Breast epithelium (tissue), 4 donors: Measurements from ENCODE around the gene CXCR6. TPM values are rescaled to one million over a fixed set of nuclear protein-coding genes. Genes with fewer than 3 reads are reported as not detected.

Source experiments
- DNase-seq, 2 donors: peaks; one replicate each; pipeline ENCODE4 v3.0.0-alpha.2; 2019; ENCODE audit warnings: low spot score in 2 of 2
- H3K27ac ChIP-seq, 2 donors: fragments of 200-600 bp; sonication (generic) in 1 of 2; one replicate each; pipeline ENCODE4 v1.5.1; 2016 to 2019; ENCODE audit warnings: mild to moderate bottlenecking in 1 of 2
- H3K27me3 ChIP-seq, 2 donors: fragments of 200-600 bp; sonication (generic) in 1 of 2; one replicate each; pipeline versions ENCODE4 v1.5.1 to v1.6.0; 2017 to 2019; ENCODE audit warnings: control low read depth in 1 of 2, mild to moderate bottlenecking in 1 of 2
- H3K36me3 ChIP-seq: fragments of 200-600 bp; one replicate; pipeline ENCODE4 v1.5.1; 2019
- H3K4me1 ChIP-seq, 2 donors: fragments of 200-600 bp; sonication (generic); one replicate each; pipeline ENCODE4 v1.5.1; 2016 to 2019; ENCODE audit warnings: control low read depth in 1 of 2
- H3K4me3 ChIP-seq, 3 donors: fragments of 200-600 bp; sonication (generic); 1 replicate in 2 of 3; 2 replicates in 1 of 3; pipeline ENCODE4 v1.5.1; 2016 to 2019; ENCODE audit warnings: mild to moderate bottlenecking in 3 of 3, moderate library complexity in 2 of 3
- H3K9me3 ChIP-seq, 2 donors: fragments of 200-600 bp; sonication (generic) in 1 of 2; one replicate each; pipeline ENCODE4 v1.5.1; 2016 to 2019; ENCODE audit warnings: control low read depth in 1 of 2
- CTCF ChIP-seq, 3 donors: fragments of 450-650 bp; IDR thresholded peaks; one replicate each; pipeline ENCODE4 v1.5.1; 2016 to 2017; ENCODE audit warnings: antibody characterized with exemption in 3 of 3, mild to moderate bottlenecking in 3 of 3, moderate library complexity in 3 of 3
- POLR2A ChIP-seq: fragments of 450-650 bp; IDR thresholded peaks from one replicate; pipeline ENCODE4 v1.6.1; 2016; ENCODE audit warnings: antibody characterized with exemption, mild to moderate bottlenecking, moderate library complexity
- POLR2AphosphoS5 ChIP-seq, 3 donors: sonication (generic); formaldehyde crosslinking; IDR thresholded peaks; one replicate each; pipeline ENCODE4 v1.6.1; 2017; ENCODE audit warnings: antibody characterized with exemption in 3 of 3
- intact Hi-C: fragments of 100-400 bp; cut with DNase I; formaldehyde crosslinking; loops from one replicate; pipeline ENCODE4 v1.15.1; 2023; ENCODE audit warnings: low total_unique reads
- total RNA-seq, 3 donors: library from RNA; depleted of rRNA; stranded (reverse); fragments of >200 nt; gene quantifications; one replicate each; pipeline ENCODE4 v1.1.0, GENCODE V29; 2016

CXCR6 gene
- total RNA-seq, 3 donors from 2014 or later, result 0.64 to 4.5 (median 4.3) TPM

GRCh38 chr3:45905755-45906154, 37.5 kb upstream of the CXCR6 start:
- Histone ChIP-seq H3K4me3 (no peak overlapping the region), H3K27ac (no peak overlapping the region), H3K9me3 (no peaks in the 10 kb centered on the region), H3K27me3 (no peaks in the 10 kb centered on the region), H3K36me3 (no peaks in the 10 kb centered on the region), H3K4me1 (no peaks in the 10 kb centered on the region)
- TF ChIP-seq CTCF (IDR thresholded peaks at IDR 0.05) (no peak), POLR2AphosphoS5 (IDR thresholded peaks at IDR 0.05) (no peak), POLR2A (no peak)
- intact Hi-C loops, result no loop called here
- no peak for DNase-seq

GRCh38 chr3:45906681-45907407, 36.4 kb upstream of the CXCR6 start:
- TF ChIP-seq POLR2AphosphoS5 (IDR thresholded peaks at IDR 0.05) (no peak), POLR2A (no peak), CTCF (IDR thresholded peaks at IDR 0.05) (no peak)

GRCh38 chr3:45907769-45908705, 35.2 kb upstream of the CXCR6 start:
- no peaks in the 10 kb centered on the region for H3K36me3 ChIP-seq
- intact Hi-C loops, result no loop called here
- DNase-seq, result no peak
- no peaks in the 10 kb centered on the region for H3K4me1 ChIP-seq
- H3K4me3 ChIP-seq, result no peak overlapping the region
- no peaks in the 10 kb centered on the region for H3K27me3 ChIP-seq
- H3K9me3 ChIP-seq, result no peaks in the 10 kb centered on the region
- no peak overlapping the region for H3K27ac ChIP-seq
- TF ChIP-seq POLR2A, result no peak
- TF ChIP-seq POLR2AphosphoS5 (IDR thresholded peaks at IDR 0.05), result no peak

More at GRCh38 chr3:45906681-45907407, 36.4 kb upstream of the CXCR6 start:
- no peaks in the 10 kb centered on the region for H3K27me3 ChIP-seq
- intact Hi-C loops, result no loop called here
- no peak for DNase-seq
- no peaks in the 10 kb centered on the region for H3K36me3 ChIP-seq
- no peaks in the 10 kb centered on the region for H3K9me3 ChIP-seq
- no peaks in the 10 kb centered on the region for H3K4me1 ChIP-seq
- no peak overlapping the region for H3K27ac ChIP-seq
- H3K4me3 ChIP-seq, result no peak overlapping the region

GRCh38 chr3:45908761-45909160, 34.5 kb upstream of the CXCR6 start:
- no peaks in the 10 kb centered on the region for H3K27me3 ChIP-seq
- no peak overlapping the region for H3K27ac ChIP-seq
- no peak for TF ChIP-seq CTCF (IDR thresholded peaks at IDR 0.05)
- no peak for TF ChIP-seq POLR2AphosphoS5 (IDR thresholded peaks at IDR 0.05)
- TF ChIP-seq POLR2A, result no peak
- intact Hi-C loops, result no loop called here
- no peaks in the 10 kb centered on the region for H3K9me3 ChIP-seq
- no peak for DNase-seq
- H3K36me3 ChIP-seq, result no peaks in the 10 kb centered on the region
- H3K4me3 ChIP-seq, result no peak overlapping the region
- no peaks in the 10 kb centered on the region for H3K4me1 ChIP-seq

- H3K9me3 ChIP-seq, result no peaks in the 10 kb centered on the region
- TF ChIP-seq POLR2A, result no peak
- no peak for TF ChIP-seq CTCF (IDR thresholded peaks at IDR 0.05)
- TF ChIP-seq POLR2AphosphoS5 (IDR thresholded peaks at IDR 0.05), result no peak
- intact Hi-C loops, result no loop called here
Observed at GRCh38 chr3:45909542-45909941, 33.7 kb upstream of the CXCR6 start.

More at GRCh38 chr3:45909542-45909941, 33.7 kb upstream of the CXCR6 start:
- H3K27me3 ChIP-seq, result no peaks in the 10 kb centered on the region
- no peaks in the 10 kb centered on the region for H3K4me1 ChIP-seq
- no peak overlapping the region for H3K27ac ChIP-seq
- no peak for DNase-seq
- H3K4me3 ChIP-seq, result no peak overlapping the region
- no peaks in the 10 kb centered on the region for H3K36me3 ChIP-seq
